ENCODE measurements around the gene NOS1AP. TPM values are rescaled to one million over a fixed set of nuclear protein-coding genes. Genes with fewer than 3 reads are reported as not detected.

NOS1AP gene
- total RNA-seq, 2 donors from 2014 or later: 3.1 to 4.0 TPM

DNA sequence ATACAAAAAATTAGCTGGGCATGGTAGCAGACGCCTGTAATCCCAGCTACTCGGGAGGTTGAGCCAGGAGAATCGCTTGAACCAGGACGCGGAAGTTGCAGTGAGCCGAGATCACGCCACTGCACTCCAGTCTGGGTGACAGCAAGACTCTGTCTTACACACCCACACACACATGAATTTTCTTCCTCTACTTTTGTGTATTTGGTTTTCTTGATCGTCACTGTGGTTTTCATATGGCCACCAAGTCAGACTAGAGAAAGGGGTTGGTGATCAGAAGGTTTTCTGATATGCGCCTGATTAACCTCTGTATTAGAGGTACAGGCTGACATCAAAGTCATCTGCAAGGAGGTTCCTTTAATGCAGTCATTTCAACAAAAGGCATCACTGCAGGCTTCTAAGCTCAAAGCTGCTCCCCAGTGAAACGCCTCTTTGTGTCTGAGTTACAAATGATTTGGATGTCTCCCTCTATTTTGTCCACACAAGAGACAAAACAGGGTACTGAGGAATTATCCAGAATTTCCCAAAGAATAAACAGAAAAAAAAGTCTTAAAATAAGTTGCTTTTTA lies 331.4 kb downstream of the NOS1AP start:
- no peak for DNase-seq
- no peak for TF ChIP-seq POLR2A (IDR thresholded peaks at IDR 0.05)
- TF ChIP-seq, protein P1, sequence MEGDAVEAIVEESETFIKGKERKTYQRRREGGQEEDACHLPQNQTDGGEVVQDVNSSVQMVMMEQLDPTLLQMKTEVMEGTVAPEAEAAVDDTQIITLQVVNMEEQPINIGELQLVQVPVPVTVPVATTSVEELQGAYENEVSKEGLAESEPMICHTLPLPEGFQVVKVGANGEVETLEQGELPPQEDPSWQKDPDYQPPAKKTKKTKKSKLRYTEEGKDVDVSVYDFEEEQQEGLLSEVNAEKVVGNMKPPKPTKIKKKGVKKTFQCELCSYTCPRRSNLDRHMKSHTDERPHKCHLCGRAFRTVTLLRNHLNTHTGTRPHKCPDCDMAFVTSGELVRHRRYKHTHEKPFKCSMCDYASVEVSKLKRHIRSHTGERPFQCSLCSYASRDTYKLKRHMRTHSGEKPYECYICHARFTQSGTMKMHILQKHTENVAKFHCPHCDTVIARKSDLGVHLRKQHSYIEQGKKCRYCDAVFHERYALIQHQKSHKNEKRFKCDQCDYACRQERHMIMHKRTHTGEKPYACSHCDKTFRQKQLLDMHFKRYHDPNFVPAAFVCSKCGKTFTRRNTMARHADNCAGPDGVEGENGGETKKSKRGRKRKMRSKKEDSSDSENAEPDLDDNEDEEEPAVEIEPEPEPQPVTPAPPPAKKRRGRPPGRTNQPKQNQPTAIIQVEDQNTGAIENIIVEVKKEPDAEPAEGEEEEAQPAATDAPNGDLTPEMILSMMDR (IDR thresholded peaks at IDR 0.05): no peak
- H3K36me3 ChIP-seq (replicated peaks in 1 of 2; ENCODE audit: insufficient read depth in 1 of 2, low read depth in 2 of 2): no peaks in the 10 kb centered on the region
- intact Hi-C loops (cut with DNase I): no loop called here
- no peak overlapping the region for H3K4me3 ChIP-seq
- H3K27me3 ChIP-seq: no peaks in the 10 kb centered on the region
- H3K9me3 ChIP-seq: no peaks in the 10 kb centered on the region
- 74 to 83% methylated on average over 10 of the region's 10 CpGs for WGBS, 2 donors
- no peaks in the 10 kb centered on the region for H3K4me1 ChIP-seq
- no peak for ATAC-seq
- H3K27ac ChIP-seq: no peak overlapping the region

DNA sequence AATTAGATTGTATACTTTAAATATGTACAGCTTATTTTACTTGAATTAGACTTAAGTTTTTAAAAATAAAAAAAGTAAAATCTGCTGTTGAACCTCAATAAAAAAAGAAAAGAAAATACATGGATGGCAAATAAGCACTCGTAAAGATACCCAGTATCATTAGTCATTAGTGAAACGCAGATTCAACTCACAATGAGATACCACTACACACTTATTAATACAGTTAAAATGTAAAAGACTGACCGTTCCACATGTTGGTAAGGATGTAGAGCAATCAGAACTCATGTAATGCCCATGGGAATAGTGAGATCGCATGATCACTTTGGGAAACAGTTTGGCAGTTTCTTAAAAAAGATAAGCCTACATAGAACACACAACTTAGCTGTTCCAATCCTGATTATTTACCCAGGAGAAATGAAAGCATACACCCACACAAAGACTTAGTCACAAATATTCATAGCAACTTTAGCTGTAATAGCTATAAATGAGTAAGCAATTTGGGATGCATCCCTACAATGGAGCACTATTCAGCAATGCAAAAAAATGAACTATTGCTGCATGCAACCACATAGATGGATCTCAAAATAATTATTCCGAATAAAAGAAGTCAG lies 335.2 kb downstream of the NOS1AP start:
- Histone ChIP-seq H3K36me3 (replicated peaks in 1 of 2; ENCODE audit: insufficient read depth in 1 of 2, low read depth in 2 of 2) (no peaks in the 10 kb centered on the region), H3K9me3 (no peaks in the 10 kb centered on the region), H3K4me1 (no peaks in the 10 kb centered on the region), H3K4me3 (no peak overlapping the region), H3K27ac (no peak overlapping the region), H3K27me3 (no peaks in the 10 kb centered on the region)
- no peak for DNase-seq
- 58 to 65% methylated on average over 5 of the region's 5 CpGs for WGBS, 2 donors
- no peak for ATAC-seq
- TF ChIP-seq, protein P1 (IDR thresholded peaks at IDR 0.05): no peak
- TF ChIP-seq POLR2A (IDR thresholded peaks at IDR 0.05): no peak
- intact Hi-C loops (cut with DNase I): no loop called here

- no peak overlapping the region for H3K4me3 ChIP-seq
- ATAC-seq: no peak
- DNase-seq: no peak
- no peaks in the 10 kb centered on the region for H3K4me1 ChIP-seq
- no peaks in the 10 kb centered on the region for H3K27me3 ChIP-seq
- H3K36me3 ChIP-seq (replicated peaks in 1 of 2; ENCODE audit: insufficient read depth in 1 of 2, low read depth in 2 of 2): no peaks in the 10 kb centered on the region
- intact Hi-C loops (cut with DNase I): no loop called here
- 56 to 58% methylated on average over 5 of the region's 5 CpGs for WGBS, 2 donors
- TF ChIP-seq, protein P1 (IDR thresholded peaks at IDR 0.05): no peak
- no peak for TF ChIP-seq POLR2A (IDR thresholded peaks at IDR 0.05)
- no peak overlapping the region for H3K27ac ChIP-seq
- no peaks in the 10 kb centered on the region for H3K9me3 ChIP-seq
Observed at GRCh38 chr1:162405800-162406199, 336.3 kb downstream of the NOS1AP start.

- H3K27me3 ChIP-seq: no peaks in the 10 kb centered on the region
- H3K36me3 ChIP-seq (replicated peaks in 1 of 2; ENCODE audit: insufficient read depth in 1 of 2, low read depth in 2 of 2): no peaks in the 10 kb centered on the region
- DNase-seq (no peak), ATAC-seq (no peak)
- WGBS, 2 donors: 72 to 83% methylated on average over 2 of the region's 2 CpGs
- TF ChIP-seq, protein P1 (IDR thresholded peaks at IDR 0.05): no peak
- TF ChIP-seq POLR2A (IDR thresholded peaks at IDR 0.05): no peak
- no peak overlapping the region for H3K4me3 ChIP-seq
- intact Hi-C loops (cut with DNase I): no loop called here
- H3K4me1 ChIP-seq: no peaks in the 10 kb centered on the region
- H3K27ac ChIP-seq: no peak overlapping the region
- no peaks in the 10 kb centered on the region for H3K9me3 ChIP-seq
Observed at GRCh38 chr1:162406811-162407210, 337.3 kb downstream of the NOS1AP start.

- 94 to 100% methylated on average over 1 of the region's 1 CpG for WGBS, 2 donors
- TF ChIP-seq POLR2A (IDR thresholded peaks at IDR 0.05): no peak
- TF ChIP-seq, protein P1 (IDR thresholded peaks at IDR 0.05): no peak
Observed at GRCh38 chr1:162407539-162407938, 338.0 kb downstream of the NOS1AP start.

More at GRCh38 chr1:162407539-162407938, 338.0 kb downstream of the NOS1AP start:
- Histone ChIP-seq H3K36me3 (replicated peaks in 1 of 2; ENCODE audit: insufficient read depth in 1 of 2, low read depth in 2 of 2) (no peaks in the 10 kb centered on the region), H3K4me1 (no peaks in the 10 kb centered on the region), H3K9me3 (no peaks in the 10 kb centered on the region), H3K27me3 (no peaks in the 10 kb centered on the region), H3K27ac (no peak overlapping the region), H3K4me3 (no peak overlapping the region)
- intact Hi-C loops (cut with DNase I): no loop called here
- ATAC-seq (no peak), DNase-seq (no peak)

Data from body of pancreas (tissue), 4 donors.